ENCODE results near the gene TRIO.

Gene TRIO

DNA sequence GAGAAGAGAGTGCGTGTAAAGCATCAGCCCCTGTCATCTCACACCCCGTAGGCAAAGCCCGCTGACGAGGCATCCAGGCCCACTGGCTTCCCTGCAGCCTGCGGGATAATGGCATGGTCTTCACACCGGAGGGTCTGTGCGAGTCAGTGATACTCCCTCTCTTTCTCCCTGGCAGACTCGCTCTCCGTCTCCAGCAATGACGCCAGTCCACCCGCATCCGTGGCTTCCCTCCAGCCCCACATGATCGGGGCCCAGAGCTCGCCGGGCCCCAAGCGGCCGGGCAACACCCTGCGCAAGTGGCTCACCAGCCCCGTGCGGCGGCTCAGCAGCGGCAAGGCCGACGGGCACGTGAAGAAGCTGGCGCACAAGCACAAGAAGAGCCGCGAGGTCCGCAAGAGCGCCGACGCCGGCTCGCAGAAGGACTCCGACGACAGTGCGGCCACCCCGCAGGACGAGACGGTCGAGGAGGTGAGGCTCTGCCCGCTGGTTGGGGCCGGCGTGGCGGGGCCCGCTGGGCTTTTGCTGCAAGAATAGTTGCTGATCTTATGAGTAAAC, 317.8 kb downstream of the TRIO start:
- DNase-seq (ENCODE audit: low spot score): no peak

DNA sequence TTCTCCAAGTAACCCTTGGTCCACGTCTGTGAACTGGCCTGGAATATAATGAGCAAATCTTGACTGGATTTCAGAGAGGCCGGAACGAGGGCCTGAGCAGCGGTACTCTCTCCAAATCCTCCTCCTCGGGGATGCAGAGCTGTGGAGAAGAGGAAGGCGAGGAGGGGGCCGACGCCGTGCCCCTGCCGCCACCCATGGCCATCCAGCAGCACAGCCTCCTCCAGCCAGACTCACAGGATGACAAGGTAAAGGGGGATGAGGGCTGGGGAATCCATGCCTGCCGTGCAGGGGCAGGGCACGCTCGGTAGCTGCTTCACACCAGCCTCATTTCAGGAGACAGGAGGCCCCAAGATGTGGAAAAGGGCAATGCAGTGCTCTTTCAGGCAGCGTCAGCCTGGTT, 319.5 kb downstream of the TRIO start:
- DNase-seq (ENCODE audit: low spot score): no peak

DNA sequence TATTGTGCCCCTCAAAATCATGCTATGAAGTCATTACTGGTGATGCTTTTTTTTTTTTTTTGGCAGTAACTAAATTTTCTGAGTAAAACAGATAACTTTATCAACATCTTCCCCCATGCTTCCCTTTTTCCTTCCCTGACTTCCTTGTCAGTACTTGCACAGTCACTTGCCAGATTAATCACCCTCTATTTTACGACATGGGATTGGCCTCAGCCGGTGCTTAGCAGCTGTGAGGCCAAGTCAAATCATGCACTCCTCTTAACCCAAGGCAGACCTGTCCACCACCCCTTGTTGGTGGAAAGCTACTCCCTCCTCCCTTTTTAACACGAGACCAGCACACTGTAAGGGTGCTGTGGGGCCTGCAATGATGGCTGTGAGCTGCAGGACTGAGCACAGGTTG, 320.5 kb downstream of the TRIO start:
- peak; percentile 83 for DNase-seq (ENCODE audit: low spot score)

DNA sequence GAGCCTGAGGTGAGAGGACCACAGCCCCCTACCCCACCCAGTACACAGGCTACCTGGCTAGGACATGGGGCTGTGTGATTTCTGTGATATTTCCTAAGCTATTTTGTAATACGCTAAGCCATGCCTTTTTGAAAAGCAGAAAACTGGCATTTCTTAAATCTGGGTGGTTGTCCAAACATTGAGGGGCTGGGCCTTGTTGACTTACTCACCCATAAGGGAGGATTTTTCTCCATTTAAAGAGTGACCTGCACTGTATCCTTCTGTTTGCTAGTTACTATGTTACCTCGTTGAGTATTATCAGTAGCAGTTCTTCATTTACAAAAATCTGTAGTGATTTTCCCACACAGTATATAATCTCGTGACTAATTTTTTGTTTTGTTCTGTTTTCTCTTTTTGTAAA, 321.0 kb downstream of the TRIO start:
- no peak for DNase-seq (ENCODE audit: low spot score)

DNA sequence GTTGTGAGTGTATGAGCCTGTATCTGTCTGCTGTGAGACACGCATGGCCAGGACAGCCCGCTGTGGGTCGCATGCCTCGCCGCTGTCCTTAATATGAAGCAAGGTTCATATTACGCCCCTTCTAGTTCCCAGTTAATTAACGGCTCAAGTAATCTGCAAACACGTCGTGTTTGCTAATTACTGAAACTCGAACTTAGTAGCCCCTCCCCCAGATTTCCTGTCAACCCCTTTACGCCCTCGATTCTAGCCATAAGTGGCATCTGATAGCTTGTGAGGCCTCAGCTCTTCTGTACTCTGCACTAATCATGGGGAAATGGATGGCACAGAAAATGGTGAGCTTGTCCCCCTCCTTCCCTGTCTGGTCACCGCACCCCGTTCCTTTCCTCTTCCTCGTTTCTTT, 321.5 kb downstream of the TRIO start:
- DNase-seq (ENCODE audit: low spot score): no peak

DNA sequence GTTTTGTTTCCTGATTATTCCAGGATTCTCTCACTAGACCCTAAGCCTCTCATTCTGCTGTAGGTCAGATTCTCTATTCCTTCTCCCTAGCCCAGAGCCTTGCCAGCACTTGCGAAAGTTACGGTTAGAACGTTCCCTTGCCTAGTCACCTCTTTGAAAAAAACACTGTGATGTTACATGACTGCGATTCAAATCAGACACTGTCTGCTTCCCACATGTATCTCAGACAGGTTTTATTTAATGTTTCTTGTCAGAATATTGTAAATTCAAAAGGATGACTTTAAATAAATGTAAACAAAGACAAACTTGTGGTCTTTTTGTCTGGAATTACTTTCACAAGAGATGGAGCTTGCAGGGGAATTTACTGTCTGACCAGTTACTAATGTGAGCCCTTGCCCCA, 322.0 kb downstream of the TRIO start:
- no peak for DNase-seq (ENCODE audit: low spot score)

DNA sequence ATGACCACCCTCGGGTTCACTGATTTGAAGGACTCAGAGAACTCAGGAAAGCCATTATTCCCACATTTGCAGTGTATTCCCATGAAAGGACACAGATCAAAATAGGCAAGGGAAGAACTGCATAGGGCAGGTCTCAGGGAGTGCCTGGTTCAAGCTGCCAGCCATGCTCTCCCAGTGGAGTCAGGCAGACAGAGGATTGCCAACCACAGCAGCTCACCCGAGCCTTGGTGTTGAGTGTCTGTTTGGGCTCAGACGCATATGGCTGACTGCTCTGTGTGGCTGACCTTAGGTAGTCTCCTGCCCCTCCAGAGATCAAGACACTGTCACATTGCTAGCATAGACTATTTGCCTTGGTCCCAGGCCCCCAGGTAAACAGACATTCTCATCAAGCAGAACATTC, 322.6 kb downstream of the TRIO start:
- no peak for DNase-seq (ENCODE audit: low spot score)

DNA sequence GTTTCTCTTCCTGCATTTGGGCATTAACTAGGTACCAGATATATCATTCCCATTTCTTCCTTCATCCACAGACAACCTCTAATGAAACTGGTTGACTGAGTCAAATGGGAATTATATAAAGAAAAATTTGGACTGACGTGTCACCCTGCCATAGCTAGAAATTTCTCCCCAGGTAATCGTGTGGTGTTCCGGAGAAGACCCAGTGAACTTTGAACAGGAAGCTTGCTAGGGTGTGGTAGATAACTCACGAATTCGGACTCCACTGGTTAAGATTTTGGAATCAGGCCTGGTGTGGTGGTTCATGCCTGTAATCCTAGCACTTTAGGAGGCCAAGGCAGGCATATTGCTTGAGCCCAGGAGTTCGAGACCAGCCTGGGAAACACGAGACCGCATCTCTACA, 324.1 kb downstream of the TRIO start:
- no peak for DNase-seq (ENCODE audit: low spot score)

DNA sequence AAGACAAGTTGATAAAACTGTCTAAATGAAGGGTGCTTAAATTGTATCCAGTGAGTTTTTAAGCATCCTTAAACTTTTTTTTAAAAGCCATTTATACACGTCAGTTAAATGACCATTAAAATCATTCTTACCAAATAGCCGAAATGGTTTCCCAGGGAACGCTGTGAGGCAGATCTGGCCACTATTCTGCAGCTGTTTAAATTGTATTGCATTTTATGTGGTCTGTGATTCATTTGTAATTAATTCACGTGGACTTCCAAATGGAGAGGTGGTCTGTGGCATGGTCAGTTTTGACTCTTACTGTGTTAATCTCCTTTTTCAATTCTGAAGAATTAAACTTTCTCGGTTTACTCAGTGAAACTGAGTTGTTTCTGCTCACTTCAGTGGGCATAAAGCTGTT, 324.7 kb downstream of the TRIO start:
- DNase-seq (ENCODE audit: low spot score): no peak

DNA sequence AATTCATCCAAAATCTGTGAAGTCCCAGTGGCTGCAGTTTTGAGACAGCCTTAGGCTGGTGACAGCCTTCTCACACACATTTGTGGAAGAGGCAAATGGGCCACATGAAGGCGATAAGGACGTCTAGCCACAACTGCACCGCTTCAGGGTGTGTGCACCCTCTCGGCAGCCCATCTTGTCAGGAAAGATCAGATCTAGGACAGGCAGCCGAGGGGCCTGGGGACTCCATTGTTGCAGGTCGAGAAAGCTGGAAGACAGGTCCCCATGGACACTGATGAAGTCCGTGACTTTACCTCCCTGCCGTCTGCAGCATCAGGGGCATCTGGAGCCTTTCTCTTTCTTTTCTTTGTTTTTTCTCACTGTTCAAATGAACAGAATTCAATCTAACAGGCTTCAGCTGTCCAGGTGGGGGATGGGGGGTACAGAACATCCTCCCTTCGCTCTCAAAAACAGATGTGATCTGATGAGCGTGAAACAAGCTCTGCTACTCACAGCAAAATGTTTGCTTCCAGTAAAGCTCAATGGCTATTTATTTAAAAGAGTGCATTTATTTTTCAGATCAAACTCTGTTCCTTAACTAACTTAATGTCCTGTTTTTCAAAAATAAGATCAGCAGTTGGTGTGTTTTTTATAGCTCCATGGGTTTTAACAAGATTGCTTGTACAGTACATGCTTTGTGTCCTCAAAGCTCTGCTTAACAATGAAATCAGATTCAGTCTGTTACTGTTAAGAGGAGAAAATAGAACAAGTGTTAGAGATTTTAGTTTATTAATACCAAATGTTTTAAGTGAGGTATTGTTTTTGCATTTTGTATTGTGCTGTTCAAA, 326.6 kb downstream of the TRIO start:
- DNase-seq (ENCODE audit: low spot score): no peak

DNA sequence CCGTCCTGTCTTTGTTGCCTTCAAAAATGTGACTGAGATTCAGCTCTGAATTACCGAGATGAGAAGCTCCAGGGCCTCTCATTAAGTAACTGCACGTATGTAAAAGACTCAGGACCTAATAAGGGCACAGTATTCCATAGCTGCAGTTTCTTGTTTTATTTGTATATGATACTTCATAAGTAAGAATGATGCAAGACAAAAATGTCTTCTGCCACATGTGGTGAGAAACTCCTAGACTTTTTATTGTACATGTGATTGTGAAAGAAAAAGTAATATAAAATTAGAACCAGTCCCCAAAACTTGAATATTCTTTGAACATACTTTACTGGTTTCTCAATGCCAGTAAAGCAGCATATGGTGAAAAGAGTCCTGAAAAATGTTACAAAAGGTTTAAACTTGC, 328.4 kb downstream of the TRIO start:
- DNase-seq (ENCODE audit: low spot score): no peak

DNA sequence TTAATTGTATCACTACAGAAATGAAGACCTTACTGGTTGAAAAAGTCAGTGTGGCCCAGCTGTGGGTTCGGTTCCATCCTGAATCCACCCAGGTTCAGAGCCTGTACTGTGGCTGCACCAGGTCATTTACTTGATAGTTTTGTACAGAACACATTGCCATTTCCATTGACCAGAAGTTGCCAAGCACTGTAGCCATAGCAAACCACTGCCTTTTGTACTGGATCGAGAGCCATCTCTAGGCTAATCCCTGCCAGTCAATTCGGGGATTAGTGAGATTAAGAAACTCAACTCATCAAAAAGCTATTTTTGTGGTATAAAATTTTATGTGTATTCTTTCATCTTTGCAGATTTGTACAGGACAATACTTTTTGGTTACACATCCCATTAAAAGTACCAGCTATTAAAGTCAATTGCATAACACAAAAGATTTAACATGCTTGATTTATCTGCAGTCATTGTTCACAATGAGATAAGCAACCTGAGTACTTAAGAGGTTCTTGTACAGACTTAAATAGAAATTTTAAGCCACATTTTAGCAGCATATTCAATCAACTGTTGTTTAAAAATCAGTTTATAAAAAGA, 329.9 kb downstream of the TRIO start:
- DNase-seq (ENCODE audit: low spot score): no peak

DNA sequence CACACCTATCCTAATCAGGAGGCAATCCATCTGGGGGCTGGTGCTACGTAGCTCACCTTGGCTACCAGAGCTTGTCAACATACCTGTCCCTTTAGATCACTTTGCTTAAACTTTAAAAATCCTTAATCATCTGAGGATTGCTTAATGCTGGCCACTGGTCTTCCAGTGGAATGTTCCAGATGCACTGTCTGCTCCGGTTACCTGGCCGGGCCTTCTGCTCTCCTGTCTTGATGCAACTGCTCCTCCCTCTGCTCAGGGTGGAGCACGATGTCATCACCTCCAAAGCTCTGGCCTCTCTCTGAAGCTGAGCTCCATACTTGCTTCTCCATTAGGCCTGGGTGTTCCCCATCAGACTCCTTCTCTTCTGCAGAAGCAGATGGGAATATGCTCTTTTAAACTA, 331.9 kb downstream of the TRIO start:
- no peak for DNase-seq (ENCODE audit: low spot score)

DNA sequence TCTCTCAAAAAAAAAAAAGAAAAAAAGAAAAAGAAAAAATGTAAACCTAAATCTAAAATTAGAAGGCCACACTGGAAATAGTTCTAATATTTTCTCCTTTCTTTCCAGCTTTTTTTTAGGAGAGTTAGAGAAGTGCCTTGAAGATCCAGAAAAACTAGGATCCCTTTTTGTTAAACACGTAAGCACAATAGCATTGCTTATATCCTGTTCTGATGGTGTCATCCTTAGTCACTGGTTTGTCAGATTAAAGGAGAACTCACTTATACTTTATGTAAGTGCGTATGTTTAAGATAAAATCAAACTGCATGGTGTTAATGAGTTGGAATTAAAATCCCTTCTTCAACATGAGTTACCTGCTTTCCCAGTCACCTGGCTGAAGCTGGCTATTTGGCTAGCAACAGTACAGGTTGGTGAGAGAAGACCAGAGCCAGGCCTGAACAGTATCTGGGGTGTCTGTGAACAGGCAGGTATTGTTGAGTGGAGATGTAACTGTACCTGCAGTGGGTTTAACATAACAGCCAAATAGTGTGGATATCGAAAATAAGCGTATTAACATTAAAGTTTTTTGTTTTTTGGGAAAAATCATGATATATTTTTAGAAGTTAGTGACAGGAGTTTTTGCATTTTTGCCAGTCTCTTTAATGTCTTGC, 333.8 kb downstream of the TRIO start:
- no peak for DNase-seq (ENCODE audit: low spot score)

DNA sequence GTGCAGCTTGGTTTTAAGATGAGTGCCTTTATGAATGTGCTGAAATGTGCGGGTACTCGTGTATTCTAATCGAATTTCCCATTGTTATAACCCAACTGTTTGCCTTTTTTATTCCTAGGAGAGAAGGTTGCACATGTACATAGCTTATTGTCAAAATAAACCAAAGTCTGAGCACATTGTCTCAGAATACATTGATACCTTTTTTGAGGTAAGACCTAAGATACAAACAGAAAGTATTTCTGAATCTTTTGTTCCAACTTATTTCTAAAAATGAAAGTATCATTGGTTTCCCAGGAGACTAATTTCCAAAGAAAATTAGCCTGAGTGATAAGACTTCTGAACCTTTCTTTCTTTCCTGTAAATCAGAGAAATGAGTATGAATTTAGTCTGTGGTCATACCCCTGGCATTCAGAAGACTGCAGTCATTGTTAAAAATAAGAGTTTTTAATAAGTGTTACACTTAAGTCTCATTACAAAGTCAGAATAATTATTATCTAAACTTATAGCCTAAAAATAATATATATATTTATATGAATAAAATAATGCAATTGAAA, 336.1 kb downstream of the TRIO start:
- no peak for DNase-seq (ENCODE audit: low spot score)

DNA sequence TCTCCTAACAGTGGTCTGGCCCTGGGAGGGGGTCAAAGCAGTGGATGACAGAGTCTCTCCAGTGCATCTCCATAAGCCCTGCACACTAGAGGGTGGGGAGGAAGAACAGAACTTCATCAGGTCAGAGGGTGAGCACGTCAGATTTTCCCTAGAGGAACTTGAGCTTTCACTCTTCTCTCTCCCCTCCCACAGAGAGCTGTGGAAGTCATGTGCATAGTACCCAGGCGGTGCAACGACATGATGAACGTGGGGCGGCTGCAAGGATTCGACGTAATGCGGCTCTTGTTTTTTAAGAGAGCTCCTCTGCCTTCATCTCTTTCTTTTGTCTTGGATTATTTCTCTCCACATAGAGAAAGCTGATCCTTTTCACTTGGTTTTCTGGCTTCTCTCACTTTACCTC, 338.2 kb downstream of the TRIO start:
- no peak for DNase-seq (ENCODE audit: low spot score)

DNA sequence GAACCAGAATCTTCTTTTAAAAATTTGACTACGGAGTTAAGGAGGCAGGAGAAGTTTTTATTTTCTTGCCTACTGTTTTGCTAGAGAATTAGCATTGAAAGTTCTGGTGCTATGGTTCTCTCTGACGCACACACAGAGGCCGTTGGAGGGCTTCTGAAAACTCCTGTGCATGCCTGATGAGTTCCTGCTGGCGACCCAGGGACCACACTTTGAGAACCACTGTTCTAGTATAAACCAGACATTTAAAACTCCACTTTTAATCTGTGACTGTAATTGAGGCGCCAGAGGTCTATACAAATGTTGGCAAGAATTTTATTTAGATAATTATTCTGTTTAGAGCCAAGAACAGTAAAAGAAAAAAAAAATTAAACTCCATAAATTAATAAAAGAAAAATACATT, 338.9 kb downstream of the TRIO start:
- DNase-seq (ENCODE audit: low spot score): no peak

DNA sequence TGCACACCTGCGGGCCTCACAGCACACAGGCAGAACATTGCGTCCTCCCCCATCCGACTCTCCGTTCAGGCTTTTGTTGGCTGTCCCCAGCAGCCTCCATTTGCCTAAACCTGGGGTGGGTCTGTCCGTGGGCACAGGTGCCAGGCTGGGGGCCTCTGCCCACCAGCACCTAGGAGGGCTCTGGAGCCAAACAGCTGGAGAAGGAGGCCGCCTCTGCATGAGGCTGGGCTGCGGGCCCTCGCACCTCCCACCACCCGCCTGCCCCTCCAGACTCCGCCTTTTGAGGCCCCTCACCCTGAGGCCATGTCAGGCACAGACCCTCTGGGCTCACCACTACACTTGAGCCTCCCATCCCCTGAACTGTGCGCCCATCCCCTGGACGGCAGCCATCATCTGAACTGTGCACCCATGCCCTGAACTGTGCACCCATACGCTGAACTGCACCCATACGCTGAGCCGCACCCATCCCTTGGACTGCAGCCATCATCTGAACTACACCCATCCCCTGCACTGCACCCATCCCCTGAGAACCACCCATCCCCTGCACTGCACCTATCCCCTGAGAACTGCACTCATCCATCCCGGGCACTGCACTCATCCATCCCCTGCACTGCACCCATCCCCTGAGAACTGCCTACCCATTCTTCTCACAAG, 340.5 kb downstream of the TRIO start:
- DNase-seq (ENCODE audit: low spot score): no peak

DNA sequence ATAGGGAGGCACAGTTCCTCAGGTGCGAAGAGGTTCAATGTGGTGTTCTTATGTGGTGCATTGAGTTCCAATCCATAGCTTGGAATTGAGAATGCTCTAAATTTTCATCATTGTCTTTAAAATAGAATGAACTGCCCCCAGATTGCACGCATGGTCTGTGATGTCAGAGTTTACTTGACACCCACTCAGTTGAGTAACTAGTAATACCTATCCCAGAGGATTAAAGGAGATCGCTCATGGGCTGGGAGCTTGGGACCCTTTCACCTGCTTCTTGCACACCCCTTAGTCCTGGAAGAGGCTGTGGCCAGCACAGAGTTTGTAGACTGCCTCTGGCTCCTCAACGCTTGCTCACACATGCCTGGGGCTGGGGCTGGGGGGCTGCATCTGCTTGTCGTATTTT, 343.3 kb downstream of the TRIO start:
- DNase-seq (ENCODE audit: low spot score): no peak

DNA sequence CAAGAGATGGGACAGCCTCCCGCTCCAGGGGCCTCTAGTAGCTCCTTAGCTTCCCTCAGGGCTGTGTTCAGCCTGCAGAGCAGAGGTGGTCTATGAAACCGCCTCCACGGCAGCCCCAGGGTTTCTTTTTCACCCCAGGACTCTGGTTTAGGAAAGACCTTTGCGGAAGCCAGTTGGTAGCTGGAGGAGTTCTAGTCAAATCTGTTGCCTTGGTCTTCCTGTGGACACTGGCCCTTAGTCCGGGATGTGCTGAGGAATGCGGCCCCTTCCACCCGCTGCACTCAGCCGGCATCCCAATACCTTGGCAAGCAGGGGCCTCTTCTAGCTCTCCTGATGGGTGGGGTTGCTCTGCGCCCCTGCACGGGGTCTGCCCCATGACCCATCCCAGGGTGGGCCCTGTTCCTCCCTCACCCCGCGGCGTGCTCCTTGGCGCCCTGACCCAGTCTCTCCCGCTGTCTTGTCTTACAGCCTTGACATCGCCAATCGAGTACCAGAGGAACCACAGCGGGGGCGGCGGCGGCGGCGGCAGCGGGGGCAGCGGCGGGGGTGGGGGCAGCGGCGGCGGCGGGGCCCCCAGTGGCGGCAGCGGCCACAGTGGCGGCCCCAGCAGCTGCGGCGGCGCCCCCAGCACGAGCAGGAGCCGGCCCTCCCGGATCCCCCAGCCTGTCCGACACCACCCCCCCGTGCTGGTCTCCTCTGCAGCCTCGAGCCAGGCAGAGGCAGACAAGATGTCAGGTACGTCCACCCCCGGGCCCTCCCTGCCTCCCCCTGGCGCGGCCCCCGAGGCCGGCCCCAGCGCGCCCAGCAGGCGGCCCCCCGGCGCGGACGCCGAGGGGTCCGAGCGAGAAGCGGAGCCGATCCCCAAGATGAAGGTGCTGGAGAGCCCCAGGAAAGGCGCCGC, 344.1 kb downstream of the TRIO start:
- DNase-seq (ENCODE audit: low spot score): no peak

DNA sequence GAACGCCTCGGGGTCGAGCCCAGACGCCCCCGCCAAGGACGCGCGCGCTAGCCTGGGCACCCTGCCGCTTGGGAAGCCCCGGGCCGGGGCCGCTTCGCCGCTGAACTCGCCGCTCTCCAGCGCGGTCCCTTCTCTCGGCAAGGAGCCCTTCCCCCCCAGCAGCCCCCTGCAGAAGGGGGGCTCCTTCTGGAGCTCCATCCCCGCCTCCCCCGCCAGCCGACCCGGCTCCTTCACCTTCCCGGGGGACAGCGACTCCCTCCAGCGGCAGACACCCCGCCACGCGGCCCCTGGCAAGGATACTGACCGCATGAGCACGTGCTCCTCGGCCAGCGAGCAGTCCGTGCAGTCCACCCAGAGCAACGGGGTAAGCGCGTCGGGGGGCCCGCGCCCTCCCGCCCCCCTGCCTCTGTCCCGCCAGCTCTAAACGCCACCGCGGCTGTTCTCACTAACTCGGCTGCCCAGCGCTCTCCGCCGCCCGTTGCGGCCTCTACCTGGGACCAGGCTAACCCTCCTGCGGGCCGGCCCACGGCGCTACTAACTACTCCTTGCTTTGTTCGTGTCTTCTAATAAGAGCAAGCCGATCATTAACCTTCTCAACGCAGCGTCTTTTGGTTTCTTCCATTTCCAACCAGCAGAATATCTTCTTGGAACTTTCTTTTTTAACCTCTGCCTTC, 344.9 kb downstream of the TRIO start:
- no peak for DNase-seq (ENCODE audit: low spot score)

Data from LoVo (cell line).